Suprapubic skin (tissue), 4 donors: ENCODE results near the gene EIF2B1. TPM values are rescaled to one million over a fixed set of nuclear protein-coding genes. Genes with fewer than 3 reads are reported as not detected.
A peak's percentile ranks its signal among the peaks of the same experiment; 100 is the strongest.

Experiments
- DNase-seq, 2 donors: peaks; one replicate each; pipeline ENCODE4 v3.0.0-alpha.2; 2019; ENCODE audit warnings: low spot score in 2 of 2
- H3K27ac ChIP-seq: fragments of 200-600 bp; sonication (generic); one replicate; pipeline ENCODE4 v1.5.1; 2019
- H3K27me3 ChIP-seq: fragments of 200-600 bp; sonication (generic); one replicate; pipeline ENCODE4 v1.5.1; 2019
- H3K36me3 ChIP-seq: fragments of 200-600 bp; sonication (generic); one replicate; pipeline ENCODE4 v1.5.1; 2019
- H3K4me1 ChIP-seq: fragments of 200-600 bp; sonication (generic); one replicate; pipeline ENCODE4 v1.5.1; 2019
- H3K4me3 ChIP-seq: fragments of 200-600 bp; sonication (generic); one replicate; pipeline ENCODE4 v1.5.1; 2019; ENCODE audit warnings: mild to moderate bottlenecking
- H3K9me3 ChIP-seq: fragments of 200-600 bp; sonication (generic); one replicate; pipeline ENCODE4 v1.5.1; 2019
- EP300 ChIP-seq: sonication (generic); formaldehyde crosslinking; IDR thresholded peaks from one replicate; pipeline ENCODE4 v1.6.1; 2017; ENCODE audit warnings: antibody characterized with exemption
- POLR2A ChIP-seq, 2 donors: fragments of 450-650 bp; IDR thresholded peaks; one replicate each; pipeline ENCODE4 v1.6.1; 2017; ENCODE audit warnings: antibody characterized with exemption in 2 of 2, mild to moderate bottlenecking in 2 of 2, moderate library complexity in 2 of 2
- POLR2AphosphoS5 ChIP-seq, 3 donors: sonication (generic); formaldehyde crosslinking; IDR thresholded peaks; one replicate each; pipeline ENCODE4 v1.6.1; 2017; ENCODE audit warnings: antibody characterized with exemption in 3 of 3
- WGBS: methylation state at CpG from one replicate; pipeline ENCODE4 v1.1.5; 2018; 5-methylcytosine and 5-hydroxymethylcytosine counted together
- total RNA-seq, 4 donors: library from RNA; depleted of rRNA; stranded (reverse); fragments of >200 nt; gene quantifications; one replicate each; pipeline ENCODE4 v1.1.0, GENCODE V29; 2016
- TF ChIP-seq, protein P1 (sequence below), 2 donors: fragments of 200-600 bp in 1 of 2; fragments of 450-650 bp in 1 of 2; sonication (generic) in 1 of 2; IDR thresholded peaks; one replicate each; pipeline ENCODE4 v1.5.1; 2016 to 2019; ENCODE audit warnings: antibody characterized with exemption in 2 of 2, mild to moderate bottlenecking in 1 of 2, moderate library complexity in 1 of 2

EIF2B1 gene
- total RNA-seq, 4 donors from 2014 or later, result 122 to 214 (median 188) TPM

DNA sequence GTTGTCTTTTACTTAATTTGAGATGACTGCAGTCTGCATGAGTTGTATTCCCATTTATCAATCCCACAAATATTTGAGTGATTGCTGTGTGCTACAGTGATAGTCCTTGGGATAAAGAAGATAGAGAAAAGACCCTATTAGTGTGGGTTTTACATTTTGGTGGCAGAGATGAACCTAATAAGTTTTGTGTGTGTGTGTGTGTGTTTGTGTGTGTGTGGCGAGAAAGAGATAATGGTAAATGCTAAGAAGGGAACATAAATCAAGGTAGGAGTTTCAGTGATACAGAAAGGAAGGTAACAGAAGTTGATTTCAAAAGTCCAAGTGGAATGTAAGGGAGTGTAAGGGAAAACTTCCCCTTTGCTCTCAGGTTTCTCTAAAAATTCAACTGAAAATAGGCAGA is 34.2 kb downstream of the EIF2B1 start:
- WGBS, result 98% methylated on average over 1 of the region's 1 CpG
- Histone ChIP-seq H3K4me1 (peaks cover 18% of the 10 kb centered on the region), H3K36me3 (peaks cover 43% of the 10 kb centered on the region)

DNA sequence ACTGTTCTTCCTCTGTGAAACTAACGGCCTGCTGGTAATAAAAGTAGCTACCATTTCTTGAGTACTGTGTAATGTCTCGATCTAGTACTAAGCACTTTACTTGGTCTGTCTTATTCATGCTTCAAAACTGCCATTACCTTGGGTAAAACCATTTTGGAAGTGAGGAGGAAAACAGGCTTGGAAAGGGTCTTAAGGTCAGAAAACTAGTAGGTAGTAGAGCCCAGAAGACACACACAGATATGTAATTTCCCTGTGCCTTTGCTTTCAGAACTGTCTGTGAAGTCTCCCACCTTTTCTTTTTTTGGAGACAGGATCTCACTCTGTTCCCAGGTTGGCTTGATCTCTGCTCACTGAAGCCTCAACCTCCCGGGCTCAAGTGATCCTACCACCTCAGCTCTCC is 35.0 kb downstream of the EIF2B1 start:
- H3K4me1 ChIP-seq, result peaks cover 16% of the 10 kb centered on the region
- no peak overlapping the region for H3K27ac ChIP-seq
- no peak for DNase-seq
- H3K36me3 ChIP-seq, result peaks cover 51% of the 10 kb centered on the region
- no peaks in the 10 kb centered on the region for H3K27me3 ChIP-seq
- WGBS, result 73% methylated on average over 3 of the region's 3 CpGs
- no peak for TF ChIP-seq POLR2A (IDR thresholded peaks at IDR 0.05)
- TF ChIP-seq, protein P1, sequence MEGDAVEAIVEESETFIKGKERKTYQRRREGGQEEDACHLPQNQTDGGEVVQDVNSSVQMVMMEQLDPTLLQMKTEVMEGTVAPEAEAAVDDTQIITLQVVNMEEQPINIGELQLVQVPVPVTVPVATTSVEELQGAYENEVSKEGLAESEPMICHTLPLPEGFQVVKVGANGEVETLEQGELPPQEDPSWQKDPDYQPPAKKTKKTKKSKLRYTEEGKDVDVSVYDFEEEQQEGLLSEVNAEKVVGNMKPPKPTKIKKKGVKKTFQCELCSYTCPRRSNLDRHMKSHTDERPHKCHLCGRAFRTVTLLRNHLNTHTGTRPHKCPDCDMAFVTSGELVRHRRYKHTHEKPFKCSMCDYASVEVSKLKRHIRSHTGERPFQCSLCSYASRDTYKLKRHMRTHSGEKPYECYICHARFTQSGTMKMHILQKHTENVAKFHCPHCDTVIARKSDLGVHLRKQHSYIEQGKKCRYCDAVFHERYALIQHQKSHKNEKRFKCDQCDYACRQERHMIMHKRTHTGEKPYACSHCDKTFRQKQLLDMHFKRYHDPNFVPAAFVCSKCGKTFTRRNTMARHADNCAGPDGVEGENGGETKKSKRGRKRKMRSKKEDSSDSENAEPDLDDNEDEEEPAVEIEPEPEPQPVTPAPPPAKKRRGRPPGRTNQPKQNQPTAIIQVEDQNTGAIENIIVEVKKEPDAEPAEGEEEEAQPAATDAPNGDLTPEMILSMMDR (IDR thresholded peaks at IDR 0.05), result no peak
- TF ChIP-seq EP300, result no peak
- TF ChIP-seq POLR2AphosphoS5 (IDR thresholded peaks at IDR 0.05), result no peak
- no peaks in the 10 kb centered on the region for H3K9me3 ChIP-seq
- no peak overlapping the region for H3K4me3 ChIP-seq

More for the DNA sequence above, 34.2 kb downstream of the EIF2B1 start:
- TF ChIP-seq POLR2AphosphoS5 (IDR thresholded peaks at IDR 0.05) (no peak), EP300 (no peak), POLR2A (IDR thresholded peaks at IDR 0.05) (no peak)
- TF ChIP-seq, protein P1 (IDR thresholded peaks at IDR 0.05), result no peak
- Histone ChIP-seq H3K9me3 (no peaks in the 10 kb centered on the region), H3K27ac (no peak overlapping the region), H3K4me3 (no peak overlapping the region), H3K27me3 (no peaks in the 10 kb centered on the region)
- DNase-seq, result no peak

DNA sequence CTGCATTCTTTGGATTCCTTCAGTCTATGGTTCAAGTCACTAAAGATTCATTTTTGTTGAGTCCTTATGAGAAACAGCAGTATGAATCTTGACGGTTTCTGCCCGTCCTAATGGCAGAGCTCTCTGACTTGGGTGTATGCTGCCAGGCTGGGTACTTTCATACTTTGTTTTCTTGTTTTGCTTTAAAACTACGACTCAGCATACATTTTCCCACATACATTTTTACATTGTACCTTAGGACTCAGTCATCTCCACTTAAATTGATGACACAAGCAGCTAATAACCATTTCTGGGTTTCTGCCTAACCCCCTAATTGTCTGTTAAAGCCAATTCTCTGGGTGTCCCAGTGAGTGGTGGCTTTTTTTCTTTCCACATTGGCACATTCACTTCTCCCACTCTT is 36.4 kb downstream of the EIF2B1 start:
- Histone ChIP-seq H3K27ac (no peak overlapping the region), H3K36me3 (peaks cover 65% of the 10 kb centered on the region), H3K4me1 (peaks cover 7% of the 10 kb centered on the region), H3K9me3 (no peaks in the 10 kb centered on the region), H3K27me3 (no peaks in the 10 kb centered on the region), H3K4me3 (no peak overlapping the region)
- WGBS, result 75% methylated on average over 3 of the region's 3 CpGs
- DNase-seq, result no peak
- TF ChIP-seq POLR2A (IDR thresholded peaks at IDR 0.05) (no peak), POLR2AphosphoS5 (IDR thresholded peaks at IDR 0.05) (no peak), EP300 (no peak)
- TF ChIP-seq, protein P1 (IDR thresholded peaks at IDR 0.05), result no peak

DNA sequence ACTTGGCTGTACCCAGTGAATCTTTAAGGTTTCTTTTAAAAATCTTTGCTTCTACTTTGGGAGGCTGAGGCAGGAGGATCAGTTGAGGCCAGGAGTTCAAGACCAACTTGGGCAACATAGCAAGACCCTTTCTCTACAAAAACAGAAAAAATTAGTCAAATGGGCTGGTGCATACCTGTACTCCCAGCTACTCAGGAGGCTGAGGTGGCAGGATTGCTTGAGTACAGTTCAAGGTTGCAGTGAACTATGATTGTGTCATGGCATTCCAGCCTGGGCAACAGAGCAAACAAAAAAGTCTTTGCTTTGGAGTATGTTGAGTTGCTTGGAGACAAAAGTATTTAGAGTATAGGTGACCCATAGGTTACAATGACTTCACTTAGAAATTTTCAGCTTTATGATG is 37.8 kb downstream of the EIF2B1 start:
- TF ChIP-seq EP300 (no peak), POLR2A (IDR thresholded peaks at IDR 0.05) (no peak), POLR2AphosphoS5 (IDR thresholded peaks at IDR 0.05) (no peak)
- TF ChIP-seq, protein P1 (IDR thresholded peaks at IDR 0.05), result no peak
- no peak overlapping the region for H3K27ac ChIP-seq
- no peak overlapping the region for H3K4me3 ChIP-seq
- no peaks in the 10 kb centered on the region for H3K27me3 ChIP-seq
- peaks cover under 1% of the 10 kb centered on the region for H3K4me1 ChIP-seq
- peaks cover 79% of the 10 kb centered on the region for H3K36me3 ChIP-seq
- no peaks in the 10 kb centered on the region for H3K9me3 ChIP-seq
- DNase-seq, result peak in 1 of 2 donors; percentile 34

DNA sequence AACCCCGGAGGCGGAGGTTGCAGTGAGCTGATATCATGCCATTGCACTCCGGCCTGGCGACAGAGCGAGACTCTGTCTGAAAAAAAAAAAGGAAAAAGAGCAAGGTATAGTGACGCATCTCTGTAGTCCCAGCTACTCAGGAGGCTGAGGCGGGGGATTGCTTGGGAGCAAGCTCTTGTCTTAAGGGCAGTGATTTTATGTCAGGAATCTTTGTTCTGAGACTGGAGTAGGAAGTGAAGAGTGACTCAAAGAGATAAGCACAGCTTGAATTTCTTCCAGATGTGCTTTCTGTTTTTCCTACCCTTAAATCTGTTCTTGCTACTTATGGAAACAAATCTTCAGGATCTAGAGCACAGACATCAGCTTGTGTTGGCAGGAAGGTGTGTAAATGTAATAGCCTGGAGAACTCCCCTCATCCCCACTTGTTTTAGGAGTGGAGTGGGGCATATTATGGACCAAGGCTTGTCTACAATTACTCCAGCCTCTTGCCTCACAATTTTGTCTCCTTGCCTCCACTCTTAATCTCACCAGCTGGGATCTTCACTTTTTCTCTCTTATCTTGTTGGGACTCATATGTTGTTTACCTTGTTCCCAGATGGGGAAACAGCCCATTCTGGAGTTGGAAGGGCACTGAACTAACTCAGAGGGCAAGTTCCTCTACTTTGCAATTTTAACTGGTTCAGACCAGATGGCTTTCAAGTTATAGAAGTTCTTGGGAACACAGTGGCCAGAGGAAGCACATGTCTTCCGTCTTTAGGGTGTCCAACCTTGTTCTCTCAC is 41.6 kb downstream of the EIF2B1 start:
- no peaks in the 10 kb centered on the region for H3K27me3 ChIP-seq
- DNase-seq, result peak in 1 of 2 donors; percentile 4
- H3K4me3 ChIP-seq, result no peak overlapping the region
- WGBS, result 74% methylated on average over 8 of the region's 8 CpGs
- no peaks in the 10 kb centered on the region for H3K9me3 ChIP-seq
- peaks cover 25% of the 10 kb centered on the region for H3K4me1 ChIP-seq
- TF ChIP-seq POLR2A (IDR thresholded peaks at IDR 0.05) (no peak), EP300 (no peak), POLR2AphosphoS5 (IDR thresholded peaks at IDR 0.05) (no peak)
- TF ChIP-seq, protein P1 (IDR thresholded peaks at IDR 0.05), result no peak
- H3K36me3 ChIP-seq, result peaks cover 90% of the 10 kb centered on the region
- H3K27ac ChIP-seq, result no peak overlapping the region
